ENCODE results near the gene HIP1R.
"Not testable (repeated sequence)": the region's sequence is repeated elsewhere in the genome, so short reads cannot be mapped to it uniquely, and the experiment has no call there.

The HIP1R gene

DNA sequence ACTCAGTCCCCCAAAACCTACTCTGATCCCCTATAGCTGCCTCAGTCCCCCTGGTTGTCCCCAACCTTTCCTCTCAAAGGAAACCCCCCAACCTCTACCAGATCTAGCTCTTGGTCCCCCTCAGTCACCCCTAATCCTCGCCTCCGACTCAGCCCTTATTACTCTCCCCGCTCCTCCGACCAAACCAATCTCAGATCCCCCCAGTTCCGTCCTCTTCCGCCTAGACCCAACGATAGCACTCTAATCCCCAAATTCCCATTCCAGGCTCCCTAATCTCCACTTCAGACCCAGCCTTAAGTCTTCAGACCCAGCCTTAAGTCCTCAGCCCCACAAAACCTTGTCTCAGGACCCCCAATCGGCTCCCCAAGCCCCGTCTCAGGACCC is 60.1 kb downstream of the HIP1R start:
- DNase-seq (ENCODE audit: low read depth): no peak

- DNase-seq (ENCODE audit: low read depth): peak; percentile 83
Observed at GRCh38 chr12:122895704-122896636, 60.7 kb downstream of the HIP1R start, which contains the start of gene VPS37B. Gene VPS37B, minus strand, starts transcription at chr12:122896124. Its CDS starts 62 bp downstream, at chr12:122896062.

DNA sequence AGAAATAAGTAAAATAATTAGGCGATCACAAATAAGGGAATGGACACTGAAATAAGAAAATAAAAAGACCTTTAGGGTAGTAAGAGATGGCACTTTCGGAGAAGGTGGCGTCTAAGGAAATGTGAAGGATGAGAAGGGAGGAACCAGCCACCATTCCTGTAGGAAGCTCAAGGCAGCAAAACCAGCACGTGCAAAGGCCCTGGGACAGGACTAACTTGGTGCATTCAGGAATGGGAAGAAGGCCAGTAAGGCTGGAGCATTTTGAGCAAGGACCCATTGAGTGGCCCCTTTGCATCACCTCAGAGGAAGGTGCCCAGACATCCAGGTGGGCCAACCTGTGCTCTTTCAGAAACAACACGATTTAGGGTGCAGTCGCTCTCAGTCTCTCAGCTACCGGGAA is 61.4 kb downstream of the HIP1R start:
- DNase-seq (ENCODE audit: low read depth): no peak

- DNase-seq (ENCODE audit: low read depth): no peak
Observed at GRCh38 chr12:122899887-122900286, 64.6 kb downstream of the HIP1R start.

GRCh38 chr12:122902854-122903692 is 67.8 kb downstream of the HIP1R start:
- no peak for DNase-seq (ENCODE audit: low read depth)

DNA sequence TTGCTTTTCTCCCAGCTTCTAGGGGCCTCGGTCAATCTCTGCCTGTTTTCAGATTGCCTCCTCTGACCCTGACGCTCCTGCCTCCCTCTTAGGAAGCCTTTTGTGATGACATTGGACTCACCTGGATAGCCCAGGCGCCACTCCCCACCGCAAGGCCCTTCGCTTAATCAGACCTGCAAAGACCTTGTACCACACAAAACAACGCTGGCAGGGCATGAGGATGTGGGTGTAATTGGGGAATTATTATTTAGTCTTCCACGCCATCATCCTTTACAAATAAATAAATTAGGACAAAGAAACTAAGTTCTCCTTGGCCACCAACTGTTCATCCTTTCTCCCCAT is 68.4 kb downstream of the HIP1R start:
- no peak for DNase-seq (ENCODE audit: low read depth)

DNA sequence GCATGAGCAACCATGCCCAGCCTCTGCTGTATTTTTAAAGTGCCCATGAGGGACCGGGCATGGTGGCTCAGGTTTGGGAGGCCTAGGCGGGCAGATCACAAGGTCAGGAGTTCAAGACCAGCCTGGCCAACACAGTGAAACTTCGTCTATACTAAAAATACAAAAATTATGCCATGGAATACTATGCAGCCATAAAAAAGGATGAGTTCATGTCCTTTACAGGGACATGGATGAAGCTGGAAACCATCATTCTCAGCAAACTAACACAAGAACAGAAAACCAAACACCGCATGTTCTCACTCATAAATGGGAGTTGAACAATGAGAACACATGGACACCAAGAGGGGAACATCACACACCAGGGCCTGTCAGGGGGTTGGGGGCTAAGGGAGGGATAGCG is 70.0 kb downstream of the HIP1R start:
- DNase-seq (ENCODE audit: low read depth): not testable (repeated sequence)

- DNase-seq (ENCODE audit: low read depth): no peak
Observed at GRCh38 chr12:122908915-122909314, 73.7 kb downstream of the HIP1R start.

- no peak for DNase-seq (ENCODE audit: low read depth)
Observed at GRCh38 chr12:122909442-122910288, 74.4 kb downstream of the HIP1R start.

All from stimulated activated CD8-positive, alpha-beta memory T cell treated with anti-CD3 and anti-CD28 coated beads, Interleukin-12 subunit alpha, Interleukin-12 subunit beta, amount 100 ng/mL, for 4 hours (primary cell).